H1 (cell line): ENCODE measurements around the gene UPP1. TPM values are rescaled to one million over a fixed set of nuclear protein-coding genes. Genes with fewer than 3 reads are reported as not detected.

ENCODE experiments used
- CTCF ChIA-PET: fragments of 300-600 bp; sonication (Branson Sonifier 250); formaldehyde crosslinking; loops from one replicate; lab custom pipeline; 2021; ENCODE audit not compliant: partially characterized antibody; lab: Charles Lee
- POLR2A ChIA-PET: fragments of 300-600 bp; sonication (Branson Sonifier 250); formaldehyde crosslinking; loops from one replicate; lab custom pipeline; 2021; ENCODE audit warnings: inconsistent platforms; ENCODE audit not compliant: partially characterized antibody; lab: Charles Lee
- DNase-seq, 2 experiments: peaks; one replicate each; pipeline versions ENCODE4 v3.0.0 to v3.0.0-alpha.2; 2010 to 2022; ENCODE audit warnings: low spot score in 2 of 2, low read depth in 1 of 2, mixed read lengths in 1 of 2
- FAIRE-seq: peaks from 2 replicates; lab custom pipeline; 2011; peaks lifted over from hg19 to GRCh38; lab: Jason Lieb, UNC
- H2AFZ ChIP-seq: 2 replicates; pipeline ENCODE4 v1.8.1; 2012; ENCODE audit warnings: low read length, inconsistent platforms
- H2AK5ac ChIP-seq: 2 replicates; pipeline ENCODE4 v1.6.1; 2013; ENCODE audit warnings: low read depth, low read length
- H2BK120ac ChIP-seq: replicated peaks from 2 replicates; pipeline ENCODE3; 2013; ENCODE audit warnings: low read depth, low read length, inconsistent platforms
- H2BK12ac ChIP-seq: 2 replicates; pipeline ENCODE4 v1.6.1; 2013; ENCODE audit warnings: low read depth, low read length
- H2BK15ac ChIP-seq: 2 replicates; pipeline ENCODE4 v1.6.1; 2013; ENCODE audit warnings: low read length
- H2BK20ac ChIP-seq: 2 replicates; pipeline ENCODE4 v1.6.1; 2013; ENCODE audit warnings: low read length
- H2BK5ac ChIP-seq: 2 replicates; pipeline ENCODE4 v1.6.1; 2013; ENCODE audit warnings: low read depth, low read length
- H3K14ac ChIP-seq: 2 replicates; pipeline ENCODE4 v1.6.1; 2013; ENCODE audit warnings: inconsistent platforms; ENCODE audit not compliant: insufficient read length
- H3K18ac ChIP-seq: 2 replicates; pipeline ENCODE4 v1.6.1; 2013; ENCODE audit warnings: low read length; ENCODE audit errors: extremely low read depth
- H3K23ac ChIP-seq: 2 replicates; pipeline ENCODE4 v1.6.1; 2013; ENCODE audit warnings: inconsistent platforms; ENCODE audit not compliant: insufficient read length
- H3K23me2 ChIP-seq: 2 replicates; pipeline ENCODE4 v1.6.1; 2013; ENCODE audit warnings: low read depth, low read length
- H3K27ac ChIP-seq: 2 replicates; pipeline ENCODE4 v1.6.1; 2011; ENCODE audit warnings: low read depth, low read length, inconsistent platforms
- H3K27me3 ChIP-seq, 4 experiments: replicated peaks in 1 of 4; 1 replicate in 1 of 4; 2 replicates in 3 of 4; pipeline versions ENCODE4 v1.6.1 to v1.8.1; 2011 to 2013; ENCODE audit warnings: low read length in 3 of 4, mild to moderate bottlenecking in 3 of 4, inconsistent platforms in 2 of 4, mixed read lengths in 2 of 4, moderate library complexity in 1 of 4; ENCODE audit not compliant: control insufficient read depth in 3 of 4, insufficient read depth in 3 of 4; ENCODE audit errors: extremely low read depth in 1 of 4
- H3K36me3 ChIP-seq, 4 experiments: 2 replicates each; pipeline versions ENCODE4 v1.6.1 to v1.8.1; 2011 to 2013; ENCODE audit warnings: mild to moderate bottlenecking in 4 of 4, low read length in 3 of 4, moderate library complexity in 2 of 4, control low read depth in 1 of 4, inconsistent platforms in 1 of 4; ENCODE audit not compliant: insufficient read depth in 4 of 4, control insufficient read depth in 2 of 4
- H3K4ac ChIP-seq: replicated peaks from 2 replicates; pipeline ENCODE3; 2013; ENCODE audit warnings: low read length, low read depth, mixed read lengths, inconsistent platforms; ENCODE audit not compliant: insufficient read length
- H3K4me1 ChIP-seq, 4 experiments: replicated peaks in 1 of 4; 1 replicate in 1 of 4; 2 replicates in 3 of 4; pipeline versions ENCODE4 v1.6.1 to v1.8.1; 2011 to 2013; ENCODE audit warnings: low read length in 3 of 4, inconsistent platforms in 2 of 4, mixed read lengths in 1 of 4; ENCODE audit not compliant: insufficient read depth in 4 of 4, control insufficient read depth in 3 of 4
- H3K4me2 ChIP-seq, 2 experiments: 2 replicates each; pipeline versions ENCODE4 v1.6.1 to v1.8.1; 2011 to 2013; ENCODE audit warnings: low read depth in 2 of 2, low read length in 2 of 2, control low read depth in 1 of 2, inconsistent platforms in 1 of 2, mild to moderate bottlenecking in 1 of 2; ENCODE audit not compliant: insufficient read depth in 1 of 2
- H3K4me3 ChIP-seq, 4 experiments: fragments of 200-600, 300-600 bp in 1 of 4; sonication (generic), shearing (Covaris generic), sonication (Bioruptor Twin) in 1 of 4; 2 replicates each; pipeline versions ENCODE4 v1.5.1 to v1.8.1; 2011 to 2016; ENCODE audit warnings: low read length in 4 of 4, low read depth in 3 of 4, control low read depth in 2 of 4, inconsistent platforms in 2 of 4, mild to moderate bottlenecking in 2 of 4, mixed read lengths in 1 of 4, moderate library complexity in 1 of 4; ENCODE audit not compliant: insufficient read depth in 2 of 4; ENCODE audit errors: extremely low read depth in 1 of 4
- H3K56ac ChIP-seq: replicated peaks from 2 replicates; pipeline ENCODE3; 2013; ENCODE audit warnings: low read depth, mild to moderate bottlenecking, mixed read lengths, low read length, inconsistent platforms; ENCODE audit not compliant: insufficient read length
- H3K79me1 ChIP-seq: 2 replicates; pipeline ENCODE4 v1.6.1; 2013; ENCODE audit warnings: low read depth, low read length, control low read depth
- H3K79me2 ChIP-seq, 2 experiments: 2 replicates each; pipeline versions ENCODE4 v1.6.1 to v1.8.1; 2012 to 2013; ENCODE audit warnings: low read length in 2 of 2, mild to moderate bottlenecking in 2 of 2, inconsistent platforms in 1 of 2; ENCODE audit not compliant: insufficient read depth in 2 of 2, control insufficient read depth in 1 of 2
- H3K9ac ChIP-seq, 4 experiments: replicated peaks in 1 of 4; 1 replicate in 1 of 4; 2 replicates in 3 of 4; pipeline versions ENCODE4 v1.6.1 to v1.8.1; 2011 to 2013; ENCODE audit warnings: low read depth in 3 of 4, low read length in 3 of 4, control low read depth in 2 of 4, mild to moderate bottlenecking in 2 of 4, moderate library complexity in 2 of 4, inconsistent platforms in 1 of 4; ENCODE audit errors: extremely low read depth in 1 of 4
- H3K9me3 ChIP-seq, 2 experiments: 2 replicates each; pipeline versions ENCODE4 v1.6.1 to v1.8.1; 2012 to 2013; ENCODE audit warnings: mild to moderate bottlenecking in 2 of 2, moderate library complexity in 2 of 2, control low read depth in 1 of 2, inconsistent platforms in 1 of 2, low read depth in 1 of 2, low read length in 1 of 2, mixed read lengths in 1 of 2; ENCODE audit not compliant: insufficient read depth in 2 of 2
- H4K20me1 ChIP-seq, 2 experiments: replicated peaks in 1 of 2; 2 replicates each; pipeline versions ENCODE3 to v1.8.1; 2011 to 2013; ENCODE audit warnings: inconsistent platforms in 2 of 2, low read length in 2 of 2, mild to moderate bottlenecking in 1 of 2; ENCODE audit not compliant: insufficient read depth in 2 of 2, control insufficient read depth in 1 of 2
- H4K5ac ChIP-seq: 2 replicates; pipeline ENCODE4 v1.6.1; 2013; ENCODE audit warnings: low read length, low read depth, mixed read lengths, inconsistent platforms; ENCODE audit not compliant: insufficient read length
- H4K8ac ChIP-seq: 2 replicates; pipeline ENCODE4 v1.8.0; 2013; ENCODE audit warnings: mild to moderate bottlenecking, moderate library complexity, low read length, inconsistent platforms; ENCODE audit not compliant: insufficient read depth; ENCODE audit errors: extremely low read depth
- H4K91ac ChIP-seq: replicated peaks from 2 replicates; pipeline ENCODE3; 2013; ENCODE audit warnings: low read length, mixed read lengths, inconsistent platforms; ENCODE audit not compliant: insufficient read length
- CBX5 ChIP-seq: fragments of 300-800, 300-1000 bp; sonication (generic); IDR thresholded peaks from 2 replicates; pipeline ENCODE4 v1.7.1; 2016; ENCODE audit warnings: antibody characterized with exemption, low read length, low read depth
- NRF1 ChIP-seq: IDR thresholded peaks from 2 replicates; pipeline ENCODE4 v1.6.1; 2011; ENCODE audit warnings: mild to moderate bottlenecking, low read depth, low read length, improper control_type of control experiment
- RNF2 ChIP-seq: fragments of 200-900, 300-1000 bp; sonication (generic); IDR thresholded peaks from 2 replicates; pipeline ENCODE4 v1.7.1; 2016; ENCODE audit warnings: borderline replicate concordance, low read depth, mild to moderate bottlenecking, antibody characterized with exemption, low read length; ENCODE audit not compliant: poor library complexity, severe bottlenecking; ENCODE audit errors: missing control alignments
- SRF ChIP-seq: IDR thresholded peaks from 2 replicates; pipeline ENCODE4 v1.6.1; 2011; ENCODE audit warnings: mild to moderate bottlenecking, low read depth, low read length, moderate library complexity
- TCF12 ChIP-seq: IDR thresholded peaks from 2 replicates; pipeline ENCODE4 v1.6.1; 2011; ENCODE audit warnings: low read depth, mild to moderate bottlenecking, low read length
- polyA plus RNA-seq, 7 experiments: library from polyadenylated mRNA; depleted of rRNA in 3 of 7; stranded (reverse) in 5 of 7; unstranded in 2 of 7; fragments of >200 nt in 5 of 7; fragments of 200-250 nt in 2 of 7; gene quantifications; 1 replicate in 5 of 7; 2 replicates in 1 of 7; 4 replicates in 1 of 7; pipeline versions ENCODE4 v1.2.1 to v1.2.3, GENCODE V29; 2011 to 2013; ENCODE audit warnings: missing spikeins in 2 of 7, mixed read lengths in 2 of 7
- total RNA-seq: library from RNA; stranded (reverse); fragmentation: NEBNext Ultra II Directional; extraction: Animal tissue kit (Norgen Biotek cat#: 25700); gene quantifications from 2 replicates; pipeline ENCODE4 v1.2.1, GENCODE V29; 2021
- TF ChIP-seq, protein P1 (sequence below), 3 experiments: IDR thresholded peaks; 1 replicate in 2 of 3; 2 replicates in 1 of 3; pipeline versions ENCODE4 v1.5.1 to v1.6.1; 2011; ENCODE audit warnings: low read length in 3 of 3, mild to moderate bottlenecking in 3 of 3, inconsistent platforms in 2 of 3, low read depth in 1 of 3, moderate library complexity in 1 of 3; ENCODE audit not compliant: insufficient read depth in 1 of 3; ENCODE audit errors: control extremely low read depth in 1 of 3
- TF ChIP-seq, protein P2 (sequence below): IDR thresholded peaks from 2 replicates; pipeline ENCODE4 v1.6.1; 2012; ENCODE audit warnings: low read length, inconsistent platforms
- TF ChIP-seq, protein P3 (sequence below): IDR thresholded peaks from 2 replicates; pipeline ENCODE4 v1.6.1; 2012; ENCODE audit warnings: inconsistent platforms

The UPP1 gene
- total and polyA plus RNA-seq, 2 of the 8 experiments (the other 6 are each of a cell fraction or from before 2014, with no cell fraction given), result 40.7 to 46.2 TPM

GRCh38 chr7:48132792-48133191 is 43.7 kb downstream of the UPP1 start:
- H3K27me3 ChIP-seq, result no peaks in the 10 kb centered on the region
- H2AFZ ChIP-seq, result no peak overlapping the region
- H3K9ac ChIP-seq, result no peak overlapping the region
- CTCF ChIA-PET, result interaction anchor here (1.9 kb wide), 1 partner anchor 23 kb away, joined by 5 read pairs; no protein-coding TSS in a partner anchor
- POLR2A ChIA-PET, result interaction anchor here (1.0 to 1.2 kb wide), 2 partner anchors 18 to 43 kb away, joined by 3 read pairs; no protein-coding TSS in a partner anchor
- no peak overlapping the region for H4K91ac ChIP-seq
- no peak overlapping the region for H3K23ac ChIP-seq
- no peak overlapping the region for H2BK15ac ChIP-seq
- peaks cover 5% of the 10 kb centered on the region in 2 experiments; a peak in 3 of 4 replicates for H3K9me3 ChIP-seq
- no peak overlapping the region for H3K4ac ChIP-seq
- H2BK20ac ChIP-seq, result no peak overlapping the region
- no peak overlapping the region for H2BK12ac ChIP-seq
- no peaks in the 10 kb centered on the region for H4K20me1 ChIP-seq
- H3K4me1 ChIP-seq, result peaks cover 0 to 2% (median 0%) of the 10 kb centered on the region in 4 experiments; a peak in 1 of 7 replicates
- no peak overlapping the region for H3K14ac ChIP-seq
- no peak overlapping the region for H4K8ac ChIP-seq
- H3K4me3 ChIP-seq, result peak overlapping the region in 1 of 4 experiments; percentile 36; a peak in 1 of 8 replicates
- DNase-seq (no peak), FAIRE-seq (no peak)
- no peak overlapping the region for H2AK5ac ChIP-seq
- H3K56ac ChIP-seq, result no peak overlapping the region
- H3K4me2 ChIP-seq, result peak overlapping the region in 1 of 2 experiments; percentile 40; a peak in 2 of 4 replicates
- no peak overlapping the region for H3K18ac ChIP-seq
- H3K27ac ChIP-seq, result no peak overlapping the region
- H3K79me2 ChIP-seq, result no peaks in the 10 kb centered on the region
- H3K79me1 ChIP-seq, result no peaks in the 10 kb centered on the region
- no peaks in the 10 kb centered on the region; a peak in 2 of 8 replicates for H3K36me3 ChIP-seq
- no peak overlapping the region; the same call in 1 of the 2 replicates for H2BK5ac ChIP-seq
- H4K5ac ChIP-seq, result peak overlapping the region; percentile 83
- H2BK120ac ChIP-seq, result peak overlapping the region; percentile 60
- H3K23me2 ChIP-seq, result no peaks in the 10 kb centered on the region
- TF ChIP-seq, protein P1, sequence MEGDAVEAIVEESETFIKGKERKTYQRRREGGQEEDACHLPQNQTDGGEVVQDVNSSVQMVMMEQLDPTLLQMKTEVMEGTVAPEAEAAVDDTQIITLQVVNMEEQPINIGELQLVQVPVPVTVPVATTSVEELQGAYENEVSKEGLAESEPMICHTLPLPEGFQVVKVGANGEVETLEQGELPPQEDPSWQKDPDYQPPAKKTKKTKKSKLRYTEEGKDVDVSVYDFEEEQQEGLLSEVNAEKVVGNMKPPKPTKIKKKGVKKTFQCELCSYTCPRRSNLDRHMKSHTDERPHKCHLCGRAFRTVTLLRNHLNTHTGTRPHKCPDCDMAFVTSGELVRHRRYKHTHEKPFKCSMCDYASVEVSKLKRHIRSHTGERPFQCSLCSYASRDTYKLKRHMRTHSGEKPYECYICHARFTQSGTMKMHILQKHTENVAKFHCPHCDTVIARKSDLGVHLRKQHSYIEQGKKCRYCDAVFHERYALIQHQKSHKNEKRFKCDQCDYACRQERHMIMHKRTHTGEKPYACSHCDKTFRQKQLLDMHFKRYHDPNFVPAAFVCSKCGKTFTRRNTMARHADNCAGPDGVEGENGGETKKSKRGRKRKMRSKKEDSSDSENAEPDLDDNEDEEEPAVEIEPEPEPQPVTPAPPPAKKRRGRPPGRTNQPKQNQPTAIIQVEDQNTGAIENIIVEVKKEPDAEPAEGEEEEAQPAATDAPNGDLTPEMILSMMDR (IDR thresholded peaks at IDR 0.05; ENCODE audit: control extremely low read depth in 1 of 3, insufficient read depth in 1 of 3, low read depth in 1 of 3, low read length in 3 of 3), result no peak
- no peak for TF ChIP-seq NRF1
- TF ChIP-seq RNF2, result no peak
- no peak for TF ChIP-seq SRF
- TF ChIP-seq, protein P2, sequence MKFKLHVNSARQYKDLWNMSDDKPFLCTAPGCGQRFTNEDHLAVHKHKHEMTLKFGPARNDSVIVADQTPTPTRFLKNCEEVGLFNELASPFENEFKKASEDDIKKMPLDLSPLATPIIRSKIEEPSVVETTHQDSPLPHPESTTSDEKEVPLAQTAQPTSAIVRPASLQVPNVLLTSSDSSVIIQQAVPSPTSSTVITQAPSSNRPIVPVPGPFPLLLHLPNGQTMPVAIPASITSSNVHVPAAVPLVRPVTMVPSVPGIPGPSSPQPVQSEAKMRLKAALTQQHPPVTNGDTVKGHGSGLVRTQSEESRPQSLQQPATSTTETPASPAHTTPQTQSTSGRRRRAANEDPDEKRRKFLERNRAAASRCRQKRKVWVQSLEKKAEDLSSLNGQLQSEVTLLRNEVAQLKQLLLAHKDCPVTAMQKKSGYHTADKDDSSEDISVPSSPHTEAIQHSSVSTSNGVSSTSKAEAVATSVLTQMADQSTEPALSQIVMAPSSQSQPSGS, result no peak
- no peak for TF ChIP-seq CBX5
- TF ChIP-seq TCF12, result no peak
- TF ChIP-seq, protein P3, sequence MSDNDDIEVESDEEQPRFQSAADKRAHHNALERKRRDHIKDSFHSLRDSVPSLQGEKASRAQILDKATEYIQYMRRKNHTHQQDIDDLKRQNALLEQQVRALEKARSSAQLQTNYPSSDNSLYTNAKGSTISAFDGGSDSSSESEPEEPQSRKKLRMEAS, result no peak
